HG03066 (cell line): Measurements from ENCODE around the gene MOB3A.
"Not testable (repeated sequence)": the region's sequence is repeated elsewhere in the genome, so short reads cannot be mapped to it uniquely, and the experiment has no call there.

Experiments used
- ATAC-seq: cut with Tn5 transposase; IDR thresholded peaks from one replicate; pipeline ENCODE4 v1.9.1; 2021; ENCODE audit warnings: low read depth; ENCODE audit not compliant: unreplicated experiment

Gene MOB3A

GRCh38 chr19:2109046-2109864 is 13.1 kb upstream of the MOB3A start:
- no peak for ATAC-seq

DNA sequence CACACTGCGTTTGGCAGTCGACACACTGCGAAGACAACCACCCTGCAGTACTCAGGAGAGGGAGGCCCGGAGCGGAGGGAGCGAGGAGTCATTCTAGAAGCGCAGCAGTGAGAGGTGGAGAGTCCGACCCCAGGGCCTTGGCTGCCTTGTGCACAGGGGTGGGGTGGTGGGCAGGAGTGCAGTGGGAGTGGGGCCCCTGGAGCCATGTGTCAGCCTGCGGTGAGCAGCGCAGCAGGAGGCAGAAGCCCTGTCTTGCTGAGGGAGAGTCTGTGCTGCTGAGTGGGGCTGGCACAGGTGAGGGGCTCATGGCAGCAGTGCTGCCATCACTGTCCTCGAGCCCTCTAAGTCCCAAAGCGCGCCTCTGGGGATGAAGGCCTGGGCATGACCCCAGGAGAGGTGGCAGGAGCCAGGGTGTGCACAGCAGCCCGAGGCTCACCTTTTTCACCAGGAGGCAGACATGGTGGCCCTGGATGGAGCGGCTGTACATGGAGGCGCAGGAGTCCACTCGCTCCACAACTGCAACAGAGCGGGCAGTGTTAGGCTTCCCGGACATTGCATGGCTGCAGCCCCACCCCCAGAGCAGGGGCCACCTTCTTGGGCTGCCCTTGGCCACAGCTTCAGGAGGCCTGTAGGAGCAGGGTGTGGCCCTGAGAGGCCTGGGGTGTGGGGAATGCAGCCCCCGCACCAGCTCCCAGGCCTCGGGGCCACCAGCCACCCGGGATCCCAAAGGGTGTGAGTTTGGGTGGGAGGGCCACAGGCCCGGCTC is 12.3 kb upstream of the MOB3A start:
- no peak for ATAC-seq

DNA sequence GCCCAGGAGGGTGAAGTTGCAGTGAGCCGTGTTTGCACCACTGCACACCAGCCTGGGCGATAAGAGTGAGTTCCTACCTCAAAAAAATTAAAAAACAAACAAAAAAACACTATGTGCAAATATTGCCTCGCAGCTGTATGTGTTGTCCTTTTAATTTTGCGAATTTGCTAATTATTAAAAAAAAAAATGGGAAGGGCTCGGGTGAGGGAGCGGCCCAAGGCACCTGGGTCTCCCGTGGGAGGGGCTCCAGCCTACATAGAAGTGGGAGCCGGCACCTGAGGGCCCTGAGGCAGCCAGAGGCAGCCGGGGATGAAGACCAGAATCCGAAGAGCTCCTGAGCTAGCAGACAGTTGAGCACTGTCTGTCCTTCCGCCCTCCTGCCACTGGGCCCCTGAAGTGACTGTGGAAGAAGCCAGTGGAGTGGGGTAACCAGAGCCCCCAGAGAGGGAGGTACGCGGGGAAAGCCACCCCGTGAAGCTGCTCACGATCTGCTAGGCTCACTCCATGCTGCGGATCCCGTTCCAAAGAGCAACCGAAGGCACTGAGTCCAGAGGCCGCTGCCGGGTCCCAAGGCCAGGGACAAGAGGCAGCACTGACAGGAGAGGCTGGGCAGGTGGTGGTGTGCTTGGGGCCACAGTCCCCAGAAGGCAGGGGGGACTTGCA is 7.0 kb upstream of the MOB3A start:
- no peak for ATAC-seq

DNA sequence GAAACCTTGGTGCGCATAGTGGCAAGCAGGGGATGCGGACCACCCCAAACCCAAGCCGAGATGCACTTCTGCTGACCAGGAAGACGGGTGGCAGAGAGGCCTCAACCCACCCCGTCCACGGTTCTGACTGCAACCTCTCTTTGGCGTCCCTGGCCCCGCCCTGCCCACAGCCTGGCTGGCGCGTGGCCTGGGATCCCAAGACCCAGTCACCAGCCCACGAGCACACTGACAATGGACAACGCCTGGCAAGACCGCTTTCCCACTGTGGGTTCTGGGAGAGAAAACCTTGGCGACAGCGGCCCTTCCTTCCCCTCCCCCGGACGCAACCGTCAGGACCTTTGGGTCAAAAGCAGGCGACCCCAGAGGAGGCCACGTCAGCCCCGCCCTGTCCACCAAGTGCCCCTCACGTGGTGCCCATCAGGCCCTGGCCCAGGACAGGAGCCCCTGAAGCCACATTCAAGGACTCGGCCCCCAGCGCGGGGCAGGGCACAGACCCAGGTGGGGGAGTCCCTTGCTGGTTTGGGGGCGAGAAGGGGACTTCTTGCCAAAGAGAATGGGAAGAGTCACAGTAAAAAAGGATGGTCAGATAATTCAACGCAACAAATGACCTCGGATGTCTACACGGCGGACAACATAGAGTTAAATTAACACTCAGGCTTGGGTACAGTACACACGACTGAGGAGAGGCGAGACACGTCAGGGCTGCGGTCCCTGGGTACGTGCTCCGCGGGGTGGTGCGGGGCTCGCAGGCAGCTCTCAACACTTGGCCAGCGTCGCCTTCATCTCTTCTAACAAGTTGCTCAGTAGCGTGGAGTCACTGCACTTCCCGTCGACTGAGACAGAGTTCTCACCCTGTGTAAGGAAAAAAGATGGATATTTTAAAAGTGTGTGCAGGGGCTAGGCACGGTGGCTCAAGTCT is 5.5 kb upstream of the MOB3A start:
- no peak for ATAC-seq

DNA sequence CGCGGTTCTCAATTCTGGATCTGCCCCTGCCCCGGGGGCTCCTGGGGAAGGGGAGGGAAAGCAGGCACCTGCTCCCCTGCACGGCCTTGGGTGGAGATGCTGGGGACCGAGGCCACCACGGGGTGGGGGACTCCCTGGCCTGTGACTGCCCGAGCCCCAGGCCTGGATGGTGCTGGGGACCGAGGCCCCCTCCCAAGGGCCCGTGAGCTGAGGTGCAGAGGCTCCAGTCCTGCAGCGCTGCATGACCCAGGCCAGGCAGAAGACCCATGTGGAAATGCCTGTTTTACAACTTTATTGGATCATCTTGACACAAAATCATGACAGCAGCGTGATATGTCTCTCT is 4.6 kb upstream of the MOB3A start:
- ATAC-seq, result no peak

GRCh38 chr19:2099937-2100718 is 4.0 kb upstream of the MOB3A start:
- no peak for ATAC-seq

- ATAC-seq, result no peak
These were observed 3.0 kb upstream of the MOB3A start for GRCh38 chr19:2099054-2099501.

GRCh38 chr19:2097886-2098327 is 1.8 kb upstream of the MOB3A start:
- no peak for ATAC-seq

DNA sequence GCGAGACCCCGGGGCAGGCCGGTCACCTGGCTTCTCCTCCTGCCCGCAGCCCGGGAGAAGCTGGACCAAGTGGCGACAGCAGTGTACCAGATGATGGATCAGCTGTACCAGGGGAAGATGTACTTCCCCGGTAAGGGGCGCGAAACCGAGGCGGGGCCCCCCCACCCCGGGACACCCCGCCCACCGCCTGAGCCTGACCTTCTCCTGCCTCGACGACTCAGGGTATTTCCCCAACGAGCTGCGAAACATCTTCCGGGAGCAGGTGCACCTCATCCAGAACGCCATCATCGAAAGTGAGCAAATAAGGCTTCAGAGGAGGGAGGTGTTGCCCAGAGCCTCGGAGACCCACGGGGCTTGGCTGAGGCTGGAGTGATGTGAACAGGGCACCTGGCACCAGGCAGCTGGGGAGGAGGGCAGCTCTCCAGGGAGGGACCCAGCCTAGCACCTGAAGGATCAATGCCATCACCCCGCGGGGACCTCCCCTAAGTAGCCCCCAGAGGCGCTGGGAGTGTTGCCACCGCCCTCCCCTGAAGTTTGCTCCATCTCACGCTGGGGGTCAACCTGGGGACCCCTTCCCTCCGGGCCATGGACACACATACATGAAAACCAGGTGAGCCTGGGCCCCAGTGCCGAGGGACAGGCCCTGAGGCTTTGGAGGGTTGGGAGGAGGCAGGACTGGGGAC is 1.2 kb upstream of the MOB3A start:
- no peak for ATAC-seq

- peak; percentile 52 for ATAC-seq
These were observed 515 bp upstream of the MOB3A start, which contains the start of gene IZUMO4 for GRCh38 chr19:2096480-2097202. IZUMO4 (plus strand) TSS chr19:2096915; CDS start chr19:2096946, 31 bp downstream.

DNA sequence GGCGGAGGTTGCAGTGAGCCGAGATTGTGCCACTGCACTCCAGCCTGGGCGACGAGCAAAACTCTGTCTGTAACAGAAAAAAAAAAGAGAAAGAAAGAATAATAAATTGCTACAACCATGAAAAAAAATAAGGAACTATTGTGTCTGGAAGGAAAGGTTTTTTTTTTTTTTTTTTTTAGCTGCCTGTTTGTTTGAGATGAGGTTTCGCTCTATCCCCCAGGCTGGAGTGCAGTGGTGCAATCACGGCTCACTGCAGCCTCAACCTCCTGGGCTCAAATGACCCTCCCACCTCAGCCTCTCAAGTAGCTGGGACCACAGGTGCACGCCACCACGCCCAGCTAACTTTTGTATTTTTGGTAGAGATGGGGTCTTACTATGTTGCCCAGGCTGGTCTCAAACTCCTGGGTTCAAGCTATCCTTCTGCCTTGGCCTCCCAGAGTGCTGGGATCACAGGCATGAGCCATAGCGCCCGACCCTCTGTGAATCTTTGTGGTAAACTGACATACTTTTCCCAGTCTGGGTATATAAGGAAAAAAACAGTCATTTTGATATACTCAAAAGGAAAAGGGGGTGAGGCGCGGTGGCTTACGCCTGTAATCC is 4.1 kb downstream of the MOB3A start:
- ATAC-seq, result not testable (repeated sequence)

- no peak for ATAC-seq
These were observed 6.4 kb downstream of the MOB3A start for GRCh38 chr19:2089727-2090053.

- no peak for ATAC-seq
These were observed 7.0 kb downstream of the MOB3A start for GRCh38 chr19:2089001-2089711.

- ATAC-seq, result no peak
These were observed 8.5 kb downstream of the MOB3A start for GRCh38 chr19:2087621-2088100.

DNA sequence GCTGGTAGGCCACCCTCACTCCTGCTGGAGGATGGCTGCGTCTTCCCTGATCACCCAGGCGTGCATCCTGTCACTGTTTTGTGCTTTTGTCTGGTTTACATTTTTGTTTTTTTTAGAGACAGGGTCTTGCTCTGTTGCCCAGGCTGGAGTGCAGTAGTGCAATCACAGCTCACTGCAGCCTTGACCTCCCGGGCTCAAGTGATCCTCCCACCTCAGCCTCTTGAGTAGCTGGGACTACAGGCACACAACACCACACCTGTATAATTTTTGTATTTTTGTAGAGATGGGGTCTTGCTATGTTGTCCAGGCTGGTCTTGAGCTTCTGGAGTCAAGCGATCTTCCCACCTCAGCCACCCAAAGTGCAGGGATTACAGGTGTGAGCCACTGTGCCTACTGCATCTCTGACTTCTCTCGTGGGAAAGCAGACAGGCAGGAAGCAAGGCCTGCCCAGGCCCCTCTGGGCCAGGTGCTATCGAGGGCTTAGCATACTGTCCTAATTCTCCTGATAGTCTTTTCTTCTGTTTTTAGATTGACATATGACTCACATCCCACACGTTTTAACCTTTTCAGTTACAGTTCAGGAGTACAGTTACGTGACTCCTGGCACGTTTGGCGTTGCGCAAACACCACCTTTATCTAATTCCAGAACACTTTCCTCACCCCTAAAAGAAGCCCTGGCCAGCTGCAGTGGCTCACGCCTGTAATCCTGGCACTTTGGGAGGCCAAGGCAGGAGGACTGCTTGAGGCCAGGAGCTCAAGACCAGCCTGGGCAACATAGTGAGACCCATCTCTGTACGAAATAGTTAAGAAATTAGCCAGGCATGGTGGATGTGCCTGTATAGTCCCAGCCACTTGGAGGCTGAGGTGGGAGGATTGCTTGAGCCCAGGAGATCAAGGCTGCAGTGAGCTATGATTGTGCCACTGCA is 9.2 kb downstream of the MOB3A start:
- not testable (repeated sequence) for ATAC-seq
